PC-3 (cell line): ENCODE results near the gene ASIC3.

Source experiments
- CTCF ChIP-seq: fragments of 300-600 bp; sonication (generic); conservative IDR thresholded peaks from 2 replicates; pipeline ENCODE4 v1.5.1; 2017; ENCODE audit warnings: antibody characterized with exemption, low read depth, mild to moderate bottlenecking, low read length
- EZH2 ChIP-seq: fragments of 300-600 bp; sonication (generic); IDR thresholded peaks from one replicate; pipeline ENCODE4 v1.6.1; 2017; ENCODE audit warnings: antibody characterized with exemption, mild to moderate bottlenecking, low read length; ENCODE audit not compliant: unreplicated experiment

GRCh38 chr7:151011097-151011409 is 37.3 kb upstream of the ASIC3 start:
- TF ChIP-seq CTCF, result no peak
- no peak for TF ChIP-seq EZH2
